Hepatocyte (in vitro differentiated cells): ENCODE measurements around the gene FRG2C.
"Not testable (repeated sequence)": the region's sequence is repeated elsewhere in the genome, so short reads cannot be mapped to it uniquely, and the experiment has no call there.

ENCODE experiments used
- EZH2 ChIP-seq: fragments of 200-600 bp; sonication (generic); IDR thresholded peaks from 2 replicates; pipeline ENCODE4 v1.6.1; 2016; ENCODE audit warnings: antibody characterized with exemption, mild to moderate bottlenecking, borderline replicate concordance
- EZH2phosphoT487 ChIP-seq: fragments of 200-600 bp; sonication (generic); IDR thresholded peaks from one replicate; pipeline ENCODE4 v1.6.1; 2018; ENCODE audit warnings: antibody characterized with exemption, mild to moderate bottlenecking, low read depth, moderate library complexity; ENCODE audit not compliant: unreplicated experiment, severe bottlenecking
- TF ChIP-seq, protein P1 (sequence below): fragments of 200-600 bp; sonication (generic); IDR thresholded peaks from 2 replicates; pipeline ENCODE4 v1.5.1; 2016; ENCODE audit warnings: antibody characterized with exemption, mild to moderate bottlenecking; ENCODE audit not compliant: poor library complexity

DNA sequence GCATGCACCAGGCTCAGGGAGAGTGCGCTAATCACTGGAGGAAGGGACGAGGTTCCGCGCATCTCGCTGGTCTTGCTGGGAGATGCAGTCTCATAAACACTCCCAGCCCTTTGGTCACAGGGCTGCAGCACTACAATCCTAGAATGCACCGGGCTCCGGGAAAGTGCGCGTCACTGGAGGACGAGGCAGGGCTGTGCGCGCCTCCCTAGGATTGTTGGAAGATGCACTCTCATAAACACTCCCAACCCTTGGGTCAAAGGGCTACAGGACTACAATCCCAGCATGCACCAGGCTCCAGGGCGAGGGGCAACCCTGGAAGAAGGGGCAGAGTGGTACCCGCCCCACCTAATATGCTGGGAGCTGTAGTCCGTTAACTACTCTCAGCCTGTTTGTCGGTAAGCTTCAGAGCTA is 23.0 kb upstream of the FRG2C start:
- TF ChIP-seq, protein P1, sequence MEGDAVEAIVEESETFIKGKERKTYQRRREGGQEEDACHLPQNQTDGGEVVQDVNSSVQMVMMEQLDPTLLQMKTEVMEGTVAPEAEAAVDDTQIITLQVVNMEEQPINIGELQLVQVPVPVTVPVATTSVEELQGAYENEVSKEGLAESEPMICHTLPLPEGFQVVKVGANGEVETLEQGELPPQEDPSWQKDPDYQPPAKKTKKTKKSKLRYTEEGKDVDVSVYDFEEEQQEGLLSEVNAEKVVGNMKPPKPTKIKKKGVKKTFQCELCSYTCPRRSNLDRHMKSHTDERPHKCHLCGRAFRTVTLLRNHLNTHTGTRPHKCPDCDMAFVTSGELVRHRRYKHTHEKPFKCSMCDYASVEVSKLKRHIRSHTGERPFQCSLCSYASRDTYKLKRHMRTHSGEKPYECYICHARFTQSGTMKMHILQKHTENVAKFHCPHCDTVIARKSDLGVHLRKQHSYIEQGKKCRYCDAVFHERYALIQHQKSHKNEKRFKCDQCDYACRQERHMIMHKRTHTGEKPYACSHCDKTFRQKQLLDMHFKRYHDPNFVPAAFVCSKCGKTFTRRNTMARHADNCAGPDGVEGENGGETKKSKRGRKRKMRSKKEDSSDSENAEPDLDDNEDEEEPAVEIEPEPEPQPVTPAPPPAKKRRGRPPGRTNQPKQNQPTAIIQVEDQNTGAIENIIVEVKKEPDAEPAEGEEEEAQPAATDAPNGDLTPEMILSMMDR, result not testable (repeated sequence)
- TF ChIP-seq EZH2, EZH2phosphoT487: not testable (repeated sequence)
